HG02840 (cell line): ENCODE measurements around the gene ESF1.

ENCODE experiments used
- ATAC-seq: cut with Tn5 transposase; IDR thresholded peaks from one replicate; pipeline ENCODE4 v1.9.1; 2021; ENCODE audit warnings: mild to moderate bottlenecking, moderate library complexity, moderate number of reproducible peaks; ENCODE audit not compliant: unreplicated experiment, low FRiP score

ESF1 gene

DNA sequence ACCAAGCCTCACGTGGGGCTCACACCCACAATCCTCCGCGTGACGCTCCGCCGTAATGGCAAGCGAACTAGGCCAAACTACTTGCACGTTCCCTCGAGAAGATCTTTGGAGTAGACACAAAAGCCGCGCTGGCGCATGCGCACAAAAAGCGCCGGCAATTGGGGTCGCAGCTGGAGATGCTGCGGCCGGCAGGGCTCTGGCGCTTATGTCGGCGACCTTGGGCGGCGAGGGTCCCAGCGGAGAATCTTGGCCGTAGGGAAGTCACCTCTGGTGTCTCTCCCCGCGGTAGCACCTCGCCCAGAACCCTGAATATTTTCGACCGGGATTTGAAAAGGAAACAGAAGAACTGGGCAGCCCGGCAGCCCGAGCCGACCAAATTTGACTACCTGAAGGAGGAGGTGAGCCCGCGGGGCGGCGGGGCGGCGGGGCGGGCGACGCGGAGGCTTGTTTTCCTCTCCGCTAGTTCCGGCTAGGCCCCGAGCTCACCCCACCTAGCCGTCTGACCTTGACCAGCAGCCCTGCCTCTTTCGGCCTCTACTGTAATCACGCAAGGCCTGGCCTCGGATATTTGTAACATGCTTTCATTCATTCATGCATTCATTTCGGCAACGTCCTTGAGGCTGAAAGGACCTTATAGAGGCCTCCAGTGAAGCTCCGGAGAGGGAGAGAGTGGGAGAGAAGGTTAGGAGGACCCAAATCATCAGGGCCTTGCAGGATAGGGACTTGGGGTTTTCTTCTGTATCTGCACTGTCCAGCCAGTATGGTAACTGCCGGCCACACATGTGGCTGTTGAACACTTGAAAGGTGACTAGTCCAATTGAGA, at the start of gene ESF1, which contains the start of gene NDUFAF5:
Gene ESF1 (minus strand): TSS at position 27 of the 823 bp plus-strand sequence. CDS start 1,779 bp downstream, outside the sequence.
Gene NDUFAF5 (plus strand): TSS at position 136 of the 823 bp plus-strand sequence. CDS start 41 bp downstream, at position 177.
- peak; percentile 97 for ATAC-seq

DNA sequence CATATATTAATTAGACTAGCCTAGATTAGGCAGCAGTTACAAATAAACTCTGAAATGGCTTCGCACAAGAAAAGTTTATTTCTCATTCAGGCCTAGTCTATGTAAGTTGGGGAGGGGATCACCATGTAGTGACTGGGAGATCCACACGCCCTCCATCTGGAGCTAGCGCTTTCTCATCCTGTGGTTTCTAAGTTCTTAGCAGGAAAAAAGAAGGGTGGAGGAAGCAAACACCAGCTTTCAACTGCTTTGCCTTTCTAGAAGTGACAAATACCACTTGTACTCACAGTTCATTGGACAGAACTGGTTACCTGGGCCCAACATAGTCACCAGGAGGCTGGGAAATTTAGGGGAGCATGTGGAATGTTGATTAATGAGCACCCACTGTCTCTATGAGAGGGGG, 46.8 kb upstream of the ESF1 start:
- ATAC-seq = no peak

GRCh38 chr20:13825465-13825864, 40.7 kb upstream of the ESF1 start:
- no peak for ATAC-seq

GRCh38 chr20:13824459-13824858, 39.7 kb upstream of the ESF1 start:
- ATAC-seq = no peak

DNA sequence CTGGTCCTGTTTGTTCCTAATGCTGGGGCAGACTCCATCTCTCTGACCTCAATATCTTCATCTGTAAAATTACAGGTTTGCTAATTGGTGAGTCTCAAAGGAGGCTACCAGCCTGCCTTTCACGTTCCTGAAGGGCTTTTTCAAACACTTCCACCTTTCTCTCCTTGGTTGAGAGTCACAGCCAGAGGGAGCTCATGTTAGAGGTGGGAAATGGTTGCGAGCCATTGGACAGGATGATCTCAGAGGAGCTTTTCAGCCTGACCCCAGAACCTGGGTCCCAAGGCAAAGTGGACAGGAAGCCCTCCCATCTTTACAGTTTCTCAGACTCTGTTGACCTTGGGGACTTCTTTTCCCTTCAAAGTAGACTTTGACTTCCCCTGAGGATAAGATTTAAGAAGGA, 37.7 kb upstream of the ESF1 start:
- no peak for ATAC-seq

DNA sequence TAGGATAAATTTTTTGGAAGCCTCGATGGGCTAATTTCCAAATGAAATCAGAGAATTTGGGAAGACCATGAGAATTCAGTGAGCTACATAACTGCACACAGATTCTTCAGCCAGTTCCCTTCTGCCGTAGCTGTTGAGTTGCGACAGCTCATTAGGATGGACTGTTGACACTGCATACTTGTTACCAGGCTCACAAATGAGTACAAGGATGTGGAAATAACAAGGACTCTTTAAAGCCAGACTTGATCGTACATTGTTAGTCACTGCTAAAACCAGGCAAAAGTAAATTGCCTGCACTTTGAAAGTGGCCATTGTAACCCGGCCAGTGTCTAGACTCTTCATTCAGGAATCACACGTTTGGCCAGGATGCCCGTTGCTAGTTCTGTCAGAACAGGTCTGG, 37.2 kb upstream of the ESF1 start:
- no peak for ATAC-seq

- peak; percentile 77 for ATAC-seq
These were observed 35.3 kb upstream of the ESF1 start for GRCh38 chr20:13819885-13820645.

GRCh38 chr20:13817342-13817741, 32.6 kb upstream of the ESF1 start:
- ATAC-seq = no peak

DNA sequence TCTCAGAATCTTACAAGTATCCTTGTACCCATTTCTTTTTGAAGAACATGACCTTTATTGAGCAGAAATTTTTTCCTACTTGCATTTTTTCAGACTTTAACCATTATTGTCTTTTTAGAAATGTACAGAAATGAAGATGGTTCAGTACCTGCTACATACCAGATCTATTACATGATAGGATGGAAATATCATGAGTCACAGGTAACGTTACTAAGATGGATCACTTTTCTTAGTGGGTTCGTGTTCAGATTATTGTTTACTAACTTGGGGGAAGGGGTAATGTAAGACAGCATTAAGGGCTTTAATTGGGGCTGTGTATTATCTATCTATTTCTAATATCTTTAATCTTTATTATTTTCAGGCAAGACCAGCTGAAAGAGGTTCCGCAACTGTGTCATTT, 32.0 kb upstream of the ESF1 start:
- no peak for ATAC-seq

DNA sequence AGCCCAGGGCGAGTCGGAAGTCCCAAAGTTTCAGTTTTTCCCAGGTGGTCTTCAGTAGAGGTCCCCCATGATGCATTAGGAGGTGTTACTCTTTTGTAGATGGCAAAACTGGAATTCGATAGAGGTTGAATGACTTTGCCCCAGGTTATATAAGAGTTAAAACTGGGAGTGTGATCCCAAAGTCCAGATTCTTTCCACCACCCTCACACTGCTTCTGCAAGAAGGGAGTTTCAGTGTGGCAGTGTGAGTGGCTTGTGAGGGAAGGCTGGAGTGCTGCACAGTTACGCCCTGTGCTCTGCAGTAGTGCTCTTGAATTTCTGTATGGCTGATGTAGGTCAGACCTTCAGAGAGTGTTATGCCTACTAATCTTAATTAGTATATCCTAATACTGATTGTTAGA, 30.0 kb upstream of the ESF1 start:
- ATAC-seq = no peak

- ATAC-seq = no peak
These were observed 29.2 kb upstream of the ESF1 start for GRCh38 chr20:13813910-13814309.

GRCh38 chr20:13810446-13810845, 25.7 kb upstream of the ESF1 start:
- no peak for ATAC-seq

- ATAC-seq = no peak
These were observed 25.1 kb upstream of the ESF1 start for GRCh38 chr20:13809855-13810254.

DNA sequence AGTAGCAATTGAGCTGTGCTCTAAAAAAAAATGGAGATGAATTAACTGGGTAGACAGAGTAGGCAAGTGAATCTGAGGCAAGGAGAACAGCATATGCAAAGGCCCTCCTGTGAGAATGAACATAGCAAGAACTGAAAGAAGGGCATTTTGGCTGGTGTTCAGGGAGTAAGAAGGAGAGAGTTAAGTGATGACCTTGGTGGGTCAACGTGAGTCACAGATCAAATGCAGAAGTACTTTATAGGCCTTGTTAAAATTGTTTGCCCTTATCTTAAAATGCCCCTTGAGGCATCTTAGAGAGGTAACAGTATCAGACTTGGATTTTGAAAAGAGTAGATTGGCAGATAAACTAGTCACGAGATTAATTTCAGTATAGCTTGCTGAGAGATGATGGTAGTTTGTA, 24.7 kb upstream of the ESF1 start:
- ATAC-seq = no peak

GRCh38 chr20:13800728-13801134, 16.0 kb upstream of the ESF1 start:
- ATAC-seq = no peak

GRCh38 chr20:13799974-13800373, 15.3 kb upstream of the ESF1 start:
- no peak for ATAC-seq

DNA sequence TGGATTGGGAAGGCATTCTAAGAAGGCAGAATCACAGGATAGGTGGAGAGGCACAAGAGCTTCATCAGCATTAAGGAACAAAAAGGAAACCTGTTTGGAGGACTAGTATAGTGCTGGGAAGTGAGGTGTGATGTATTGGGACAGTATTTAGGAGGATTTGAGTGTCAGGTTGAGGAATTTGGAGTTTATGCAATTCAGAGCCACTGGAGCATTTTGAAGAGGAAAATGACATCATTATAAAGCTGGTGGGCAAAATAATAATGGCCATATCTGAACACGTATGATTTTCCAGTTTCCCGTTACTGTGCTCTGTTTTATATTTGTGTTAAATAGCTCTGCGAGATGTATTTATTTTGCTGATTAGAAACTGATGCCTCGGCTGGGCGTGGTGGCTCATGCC, 14.3 kb upstream of the ESF1 start:
- ATAC-seq = no peak

DNA sequence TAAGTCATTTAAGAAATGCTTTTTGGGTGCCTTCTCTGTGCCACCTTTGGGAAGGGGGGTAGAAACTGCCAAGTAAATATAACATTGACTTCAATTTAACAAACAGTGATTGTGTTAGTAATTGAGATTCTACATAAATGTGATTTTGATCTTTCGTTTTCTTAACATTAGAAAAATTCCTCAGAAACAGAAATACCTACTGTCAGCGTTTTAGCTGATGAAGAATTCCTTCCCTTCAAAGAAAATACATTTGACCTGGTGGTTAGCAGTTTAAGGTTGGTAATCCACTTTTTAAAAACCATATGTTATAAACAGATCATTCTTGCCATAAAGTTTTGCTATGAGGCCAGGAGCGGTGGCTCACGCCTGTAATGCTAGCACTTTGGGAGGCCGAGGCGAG, 9.9 kb upstream of the ESF1 start:
- no peak for ATAC-seq

GRCh38 chr20:13793001-13793400, 8.3 kb upstream of the ESF1 start:
- no peak for ATAC-seq

- no peak for ATAC-seq
These were observed 7.1 kb upstream of the ESF1 start for GRCh38 chr20:13791540-13792459.

GRCh38 chr20:13790708-13791107, 6.0 kb upstream of the ESF1 start:
- ATAC-seq = no peak
